Left ventricle myocardium inferior (tissue), 1 donor: ENCODE data around the gene EIF3I. TPM values are rescaled to one million over a fixed set of nuclear protein-coding genes. Genes with fewer than 3 reads are reported as not detected.
A peak's percentile ranks its signal among the peaks of the same experiment; 100 is the strongest.

Experiments used
- DNase-seq: peaks from one replicate; pipeline ENCODE4 v3.0.0-alpha.2; 2020
- H3K27ac ChIP-seq: fragments of 200-600 bp; replicated peaks from 2 replicates; pipeline ENCODE4 v1.8.0; 2021
- H3K27me3 ChIP-seq: fragments of 200-600 bp; 2 replicates; pipeline ENCODE4 v1.8.0; 2021; ENCODE audit warnings: low read depth
- H3K36me3 ChIP-seq: fragments of 200-600 bp; 2 replicates; pipeline ENCODE4 v1.8.0; 2021
- H3K4me1 ChIP-seq: fragments of 200-600 bp; 2 replicates; pipeline ENCODE4 v1.8.0; 2021
- H3K4me3 ChIP-seq: fragments of 200-600 bp; 2 replicates; pipeline ENCODE4 v1.8.0; 2021; ENCODE audit warnings: mild to moderate bottlenecking, moderate library complexity
- H3K9me3 ChIP-seq: fragments of 200-600 bp; replicated peaks from 2 replicates; pipeline ENCODE4 v1.8.0; 2021
- intact Hi-C: fragments of 100-400 bp; cut with micrococcal nuclease; formaldehyde crosslinking; loops from one replicate; pipeline ENCODE4 v1.11.0; 2022
- total RNA-seq: library from RNA; stranded (reverse); fragmentation: NEBNext Ultra II Directional; extraction: Animal tissue kit (Norgen Biotek cat#: 25700); gene quantifications from one replicate; pipeline ENCODE4 v1.2.1, GENCODE V29; 2021
- TF ChIP-seq, protein P1 (sequence below): fragments of 200-600 bp; IDR thresholded peaks from 2 replicates; pipeline ENCODE4 v1.8.0; 2021; ENCODE audit warnings: antibody characterized with exemption, mild to moderate bottlenecking, borderline replicate concordance
- donor health status: DM: no; HTN: yes; CAD: no; lungs with severe emphysema.

Gene EIF3I
- total RNA-seq, 1 donor from 2014 or later = 91.1 TPM

DNA sequence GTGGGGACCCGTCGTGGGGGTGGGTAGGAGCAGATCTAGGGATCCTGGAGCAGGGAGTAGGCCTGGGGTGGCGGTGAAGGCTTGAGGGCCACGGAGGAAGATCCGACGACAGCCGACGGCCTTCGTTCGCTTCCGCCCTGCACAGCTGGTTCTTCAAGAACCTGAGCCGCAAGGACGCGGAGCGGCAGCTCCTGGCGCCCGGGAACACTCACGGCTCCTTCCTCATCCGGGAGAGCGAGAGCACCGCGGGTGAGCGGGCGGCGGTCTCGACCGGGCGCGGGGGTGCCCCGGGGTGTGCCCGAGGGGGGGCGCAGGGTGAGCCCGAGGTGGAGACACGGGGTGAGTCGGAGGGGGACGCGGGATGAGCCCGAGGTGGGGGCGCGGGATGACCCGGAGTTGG lies 53.2 kb downstream of the EIF3I start:
- TF ChIP-seq, protein P1, sequence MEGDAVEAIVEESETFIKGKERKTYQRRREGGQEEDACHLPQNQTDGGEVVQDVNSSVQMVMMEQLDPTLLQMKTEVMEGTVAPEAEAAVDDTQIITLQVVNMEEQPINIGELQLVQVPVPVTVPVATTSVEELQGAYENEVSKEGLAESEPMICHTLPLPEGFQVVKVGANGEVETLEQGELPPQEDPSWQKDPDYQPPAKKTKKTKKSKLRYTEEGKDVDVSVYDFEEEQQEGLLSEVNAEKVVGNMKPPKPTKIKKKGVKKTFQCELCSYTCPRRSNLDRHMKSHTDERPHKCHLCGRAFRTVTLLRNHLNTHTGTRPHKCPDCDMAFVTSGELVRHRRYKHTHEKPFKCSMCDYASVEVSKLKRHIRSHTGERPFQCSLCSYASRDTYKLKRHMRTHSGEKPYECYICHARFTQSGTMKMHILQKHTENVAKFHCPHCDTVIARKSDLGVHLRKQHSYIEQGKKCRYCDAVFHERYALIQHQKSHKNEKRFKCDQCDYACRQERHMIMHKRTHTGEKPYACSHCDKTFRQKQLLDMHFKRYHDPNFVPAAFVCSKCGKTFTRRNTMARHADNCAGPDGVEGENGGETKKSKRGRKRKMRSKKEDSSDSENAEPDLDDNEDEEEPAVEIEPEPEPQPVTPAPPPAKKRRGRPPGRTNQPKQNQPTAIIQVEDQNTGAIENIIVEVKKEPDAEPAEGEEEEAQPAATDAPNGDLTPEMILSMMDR = no peak
- Histone ChIP-seq H3K4me1 (peaks cover 4% of the 10 kb centered on the region), H3K9me3 (no peaks in the 10 kb centered on the region), H3K4me3 (peak overlapping the region; percentile 37), H3K27ac (no peak overlapping the region), H3K27me3 (peaks cover 66% of the 10 kb centered on the region), H3K36me3 (no peaks in the 10 kb centered on the region)
- intact Hi-C loops = no loop called here
- no peak for DNase-seq

DNA sequence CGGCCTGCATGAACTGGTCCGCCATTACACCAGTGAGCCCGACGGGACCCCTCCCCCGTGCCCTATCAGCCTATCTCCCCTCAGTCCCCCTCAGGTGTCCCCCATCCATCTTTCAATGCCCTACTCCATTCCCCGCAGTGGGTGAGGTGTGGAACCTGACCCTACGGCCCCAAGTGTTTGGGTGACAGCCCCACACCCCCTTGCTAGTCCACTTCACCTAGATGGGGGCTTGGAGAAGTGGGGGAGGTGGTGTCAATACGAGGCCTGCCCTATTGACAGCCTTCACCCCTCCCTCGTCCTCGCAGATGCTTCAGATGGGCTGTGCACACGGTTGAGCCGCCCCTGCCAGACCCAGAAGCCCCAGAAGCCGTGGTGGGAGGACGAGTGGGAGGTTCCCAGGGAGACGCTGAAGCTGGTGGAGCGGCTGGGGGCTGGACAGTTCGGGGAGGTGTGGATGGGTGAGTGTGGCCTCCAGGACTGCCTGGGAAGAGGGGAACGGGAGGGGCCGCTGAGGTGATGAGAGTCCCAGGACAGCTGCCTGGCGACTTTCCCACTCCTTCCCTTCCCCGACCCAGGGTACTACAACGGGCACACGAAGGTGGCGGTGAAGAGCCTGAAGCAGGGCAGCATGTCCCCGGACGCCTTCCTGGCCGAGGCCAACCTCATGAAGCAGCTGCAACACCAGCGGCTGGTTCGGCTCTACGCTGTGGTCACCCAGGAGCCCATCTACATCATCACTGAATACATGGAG lies 54.0 kb downstream of the EIF3I start:
- DNase-seq = no peak
- Histone ChIP-seq H3K9me3 (no peaks in the 10 kb centered on the region), H3K4me1 (peaks cover 4% of the 10 kb centered on the region), H3K4me3 (no peak overlapping the region), H3K27me3 (peaks cover 60% of the 10 kb centered on the region), H3K27ac (no peak overlapping the region), H3K36me3 (no peaks in the 10 kb centered on the region)
- intact Hi-C loops = no loop called here
- TF ChIP-seq, protein P1 = no peak

Other genes with a start within 250 kb of the EIF3I start
- 58.2 TPM for gene KHDRBS1, start 208.5 kb upstream of the EIF3I start, total RNA-seq
- gene TMEM39B, start 149.5 kb upstream of the EIF3I start, total RNA-seq = 5.8 TPM
- 75.9 TPM for gene KPNA6, start 114.4 kb upstream of the EIF3I start, total RNA-seq
- 17.2 TPM for gene TXLNA, start 42.7 kb upstream of the EIF3I start, total RNA-seq
- 16.7 TPM for gene CCDC28B, start 21.8 kb upstream of the EIF3I start, total RNA-seq
- gene IQCC, start 16.7 kb upstream of the EIF3I start, total RNA-seq = 0.71 TPM
- gene DCDC2B, start 13.3 kb upstream of the EIF3I start, total RNA-seq = not detected
- gene TMEM234, start 54 bp upstream of the EIF3I start, total RNA-seq = 10.9 TPM
- 7.9 TPM for gene FAM167B, start 24.8 kb downstream of the EIF3I start, total RNA-seq
- gene LCK, start 28.9 kb downstream of the EIF3I start, total RNA-seq = 0.63 TPM
- 40.4 TPM for gene HDAC1, start 69.7 kb downstream of the EIF3I start, total RNA-seq
- gene MARCKSL1, start 113.8 kb downstream of the EIF3I start, total RNA-seq = 10.0 TPM
- 2.1 TPM for gene FAM229A, start 140.1 kb downstream of the EIF3I start, total RNA-seq
- gene TSSK3, start 140.1 kb downstream of the EIF3I start, total RNA-seq = 2.1 TPM
- 44.9 TPM for gene BSDC1, start 172.0 kb downstream of the EIF3I start, total RNA-seq
- 0.03 TPM for gene ZBTB8B, start 242.7 kb downstream of the EIF3I start, total RNA-seq